Retina (tissue), 1 donor: ENCODE measurements around the gene APPBP2.
"Not testable (repeated sequence)": the region's sequence is repeated elsewhere in the genome, so short reads cannot be mapped to it uniquely, and the experiment has no call there.

ENCODE experiments used
- DNase-seq: peaks from one replicate; pipeline ENCODE4 v3.0.0-alpha.2; 2016

APPBP2 gene

GRCh38 chr17:60428491-60428890 is 97.6 kb downstream of the APPBP2 start:
- not testable (repeated sequence) for DNase-seq

GRCh38 chr17:60426596-60426995 is 99.4 kb downstream of the APPBP2 start:
- no peak for DNase-seq

- no peak for DNase-seq
These were observed 100.4 kb downstream of the APPBP2 start for GRCh38 chr17:60425626-60426025.

GRCh38 chr17:60423865-60424264 is 102.2 kb downstream of the APPBP2 start:
- no peak for DNase-seq

GRCh38 chr17:60422162-60422665 is 103.8 kb downstream of the APPBP2 start, which contains the start of gene CHCT1:
TSS of gene CHCT1 (plus strand) at chr17:60422489. CDS start at chr17:60422593, 104 bp downstream.
- DNase-seq, result no peak

- peak; percentile 93 for DNase-seq
These were observed 104.5 kb downstream of the APPBP2 start for GRCh38 chr17:60421273-60422161.

- not testable (repeated sequence) for DNase-seq
These were observed 106.2 kb downstream of the APPBP2 start for GRCh38 chr17:60419875-60420274.

- DNase-seq, result not testable (repeated sequence)
These were observed 107.0 kb downstream of the APPBP2 start for GRCh38 chr17:60419003-60419402.

GRCh38 chr17:60416368-60416925 is 109.6 kb downstream of the APPBP2 start:
- DNase-seq, result no peak

- no peak for DNase-seq
These were observed 110.9 kb downstream of the APPBP2 start for GRCh38 chr17:60415146-60415545.

GRCh38 chr17:60412701-60413100 is 113.3 kb downstream of the APPBP2 start:
- no peak for DNase-seq

- DNase-seq, result no peak
These were observed 116.0 kb downstream of the APPBP2 start for GRCh38 chr17:60410001-60410400.

- DNase-seq, result no peak
These were observed 119.2 kb downstream of the APPBP2 start for GRCh38 chr17:60406887-60407286.

- DNase-seq, result no peak
These were observed 122.1 kb downstream of the APPBP2 start for GRCh38 chr17:60403962-60404361.

GRCh38 chr17:60403523-60403810 is 122.6 kb downstream of the APPBP2 start:
- no peak for DNase-seq

GRCh38 chr17:60401819-60402218 is 124.2 kb downstream of the APPBP2 start:
- no peak for DNase-seq

GRCh38 chr17:60398227-60398959 is 127.6 kb downstream of the APPBP2 start:
- DNase-seq, result no peak

GRCh38 chr17:60396412-60396811 is 129.6 kb downstream of the APPBP2 start:
- DNase-seq, result no peak

GRCh38 chr17:60395508-60396065 is 130.5 kb downstream of the APPBP2 start:
- no peak for DNase-seq

- DNase-seq, result peak; percentile 3
These were observed 132.0 kb downstream of the APPBP2 start for GRCh38 chr17:60393840-60394723.
